K562 treated with DMSO at 1 percent for 12 hours (cell line): ENCODE measurements around the gene TAB2. TPM values are rescaled to one million over a fixed set of nuclear protein-coding genes. Genes with fewer than 3 reads are reported as not detected.

Experiments used
- total RNA-seq: library from RNA; unstranded; fragments of 300-600 nt; gene quantifications from 2 replicates; pipeline ENCODE4 v1.2.3, GENCODE V29; 2022; ENCODE audit not compliant: insufficient read depth

Gene TAB2
- 14.1 and 46.5 TPM in 2 replicates for total RNA-seq

GRCh38 chr6:149317644-149318571, at the start of gene TAB2:
Gene TAB2 (plus strand): TSS chr6:149317712. CDS start chr6:149369998, 52,286 bp downstream.

GRCh38 chr6:149400050-149400449, 82.5 kb downstream of the TAB2 start, which contains the start of gene SUMO4:
Gene SUMO4 (plus strand): TSS chr6:149400262. CDS start chr6:149400392, 130 bp downstream.

Other genes starting within 250 kb of the TAB2 start
- gene SUMO4, start 82.5 kb downstream of the TAB2 start, total RNA-seq = not detected in 2 replicates
- gene ZC3H12D, start 167.3 kb downstream of the TAB2 start, total RNA-seq = not detected in 2 replicates
- 10.9 and 19.1 TPM in 2 replicates for gene PPIL4, start 228.3 kb downstream of the TAB2 start, total RNA-seq
- 17.7 and 37.7 TPM in 2 replicates for gene GINM1, start 248.7 kb downstream of the TAB2 start, total RNA-seq